HepG2 (cell line): ENCODE results near the gene IL1RAPL1. TPM values are rescaled to one million over a fixed set of nuclear protein-coding genes. Genes with fewer than 3 reads are reported as not detected.

Experiments used
- HNF1A ChIP-seq, 2 experiments: sonication (generic) in 1 of 2; formaldehyde crosslinking in 1 of 2; IDR thresholded peaks; 2 replicates each; pipeline versions ENCODE4 v1.4.0 to v1.6.1; 2016 to 2020; ENCODE audit warnings: borderline replicate concordance in 1 of 2, low read depth in 1 of 2, mild to moderate bottlenecking in 1 of 2, missing genetic modification reagents in 1 of 2
- SALL2 ChIP-seq: sonication (generic); formaldehyde crosslinking; IDR thresholded peaks from 2 replicates; pipeline ENCODE4 v1.8.1; 2023; ENCODE audit warnings: mild to moderate bottlenecking, missing genetic modification reagents, inconsistent platforms
- ZNF33B ChIP-seq: sonication (generic); formaldehyde crosslinking; IDR thresholded peaks from 2 replicates; pipeline ENCODE4 v1.5.1; 2020; ENCODE audit warnings: mild to moderate bottlenecking, missing genetic modification reagents
- ZNF34 ChIP-seq: sonication (generic); formaldehyde crosslinking; IDR thresholded peaks from 2 replicates; pipeline ENCODE4 v1.4.0; 2020; ENCODE audit warnings: mild to moderate bottlenecking, missing genetic modification reagents, borderline replicate concordance
- polyA plus RNA-seq, 8 experiments: library from polyadenylated mRNA; depleted of rRNA in 3 of 8; stranded (reverse) in 7 of 8; unstranded in 1 of 8; fragments of >200 nt; fragmentation: Illumina TruSeq in 4 of 8; extraction: Trizol in 4 of 8; gene quantifications; 2 replicates each; pipeline versions ENCODE4 v1.2.1 to v1.2.3, GENCODE V29; 2011 to 2016; ENCODE audit warnings: low read depth in 4 of 8, missing spikeins in 1 of 8, mixed read lengths in 1 of 8; ENCODE audit not compliant: insufficient read depth in 1 of 8
- total RNA-seq, 5 experiments: library from RNA; depleted of rRNA; stranded (reverse); fragments of >200 nt; fragmentation: Illumina TruSeq; extraction: Trizol; gene quantifications; 2 replicates each; pipeline ENCODE4 v1.2.3, GENCODE V29; 2016; ENCODE audit warnings: low read depth in 1 of 5
- TF ChIP-seq, protein P1 (sequence below): sonication (generic); formaldehyde crosslinking; IDR thresholded peaks from 2 replicates; pipeline ENCODE4 v1.4.0; 2020; ENCODE audit warnings: missing genetic modification reagents, borderline replicate concordance

The IL1RAPL1 gene
- total and polyA plus RNA-seq, 2 of the 13 experiments (the other 11 are each of a cell fraction or from before 2014, with no cell fraction given), result 0.04 TPM; not detected in 1

DNA sequence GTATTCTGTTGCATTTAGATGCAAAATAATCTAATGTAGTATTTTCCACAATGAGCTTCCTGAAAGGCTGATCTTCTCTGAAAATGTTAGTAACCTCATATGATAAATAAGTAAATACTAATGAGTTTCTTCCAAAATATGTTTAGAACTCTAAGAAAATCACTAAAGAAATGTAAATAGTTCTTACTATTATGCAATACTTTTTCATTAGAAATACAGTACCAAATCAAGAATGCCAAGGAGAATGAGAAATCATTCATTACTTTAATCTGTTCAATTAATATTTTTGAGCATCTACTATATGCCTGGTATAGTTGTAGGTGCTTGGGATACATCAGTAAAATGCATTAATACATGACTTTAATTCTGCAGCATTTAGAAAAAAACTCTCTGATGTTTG is 130.6 kb downstream of the IL1RAPL1 start (continued):
- no peak for TF ChIP-seq HNF1A (IDR thresholded peaks at IDR 0.05; ENCODE audit: low read depth)
- no peak for TF ChIP-seq HNF1A (CRISPR knock-in tag; IDR thresholded peaks at IDR 0.05; ENCODE audit: borderline replicate concordance)
- no peak for TF ChIP-seq SALL2
- TF ChIP-seq, protein P1, sequence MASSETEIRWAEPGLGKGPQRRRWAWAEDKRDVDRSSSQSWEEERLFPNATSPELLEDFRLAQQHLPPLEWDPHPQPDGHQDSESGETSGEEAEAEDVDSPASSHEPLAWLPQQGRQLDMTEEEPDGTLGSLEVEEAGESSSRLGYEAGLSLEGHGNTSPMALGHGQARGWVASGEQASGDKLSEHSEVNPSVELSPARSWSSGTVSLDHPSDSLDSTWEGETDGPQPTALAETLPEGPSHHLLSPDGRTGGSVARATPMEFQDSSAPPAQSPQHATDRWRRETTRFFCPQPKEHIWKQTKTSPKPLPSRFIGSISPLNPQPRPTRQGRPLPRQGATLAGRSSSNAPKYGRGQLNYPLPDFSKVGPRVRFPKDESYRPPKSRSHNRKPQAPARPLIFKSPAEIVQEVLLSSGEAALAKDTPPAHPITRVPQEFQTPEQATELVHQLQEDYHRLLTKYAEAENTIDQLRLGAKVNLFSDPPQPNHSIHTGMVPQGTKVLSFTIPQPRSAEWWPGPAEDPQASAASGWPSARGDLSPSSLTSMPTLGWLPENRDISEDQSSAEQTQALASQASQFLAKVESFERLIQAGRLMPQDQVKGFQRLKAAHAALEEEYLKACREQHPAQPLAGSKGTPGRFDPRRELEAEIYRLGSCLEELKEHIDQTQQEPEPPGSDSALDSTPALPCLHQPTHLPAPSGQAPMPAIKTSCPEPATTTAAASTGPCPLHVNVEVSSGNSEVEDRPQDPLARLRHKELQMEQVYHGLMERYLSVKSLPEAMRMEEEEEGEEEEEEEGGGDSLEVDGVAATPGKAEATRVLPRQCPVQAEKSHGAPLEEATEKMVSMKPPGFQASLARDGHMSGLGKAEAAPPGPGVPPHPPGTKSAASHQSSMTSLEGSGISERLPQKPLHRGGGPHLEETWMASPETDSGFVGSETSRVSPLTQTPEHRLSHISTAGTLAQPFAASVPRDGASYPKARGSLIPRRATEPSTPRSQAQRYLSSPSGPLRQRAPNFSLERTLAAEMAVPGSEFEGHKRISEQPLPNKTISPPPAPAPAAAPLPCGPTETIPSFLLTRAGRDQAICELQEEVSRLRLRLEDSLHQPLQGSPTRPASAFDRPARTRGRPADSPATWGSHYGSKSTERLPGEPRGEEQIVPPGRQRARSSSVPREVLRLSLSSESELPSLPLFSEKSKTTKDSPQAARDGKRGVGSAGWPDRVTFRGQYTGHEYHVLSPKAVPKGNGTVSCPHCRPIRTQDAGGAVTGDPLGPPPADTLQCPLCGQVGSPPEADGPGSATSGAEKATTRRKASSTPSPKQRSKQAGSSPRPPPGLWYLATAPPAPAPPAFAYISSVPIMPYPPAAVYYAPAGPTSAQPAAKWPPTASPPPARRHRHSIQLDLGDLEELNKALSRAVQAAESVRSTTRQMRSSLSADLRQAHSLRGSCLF (CRISPR knock-in tag), result no peak
- no peak for TF ChIP-seq ZNF34 (CRISPR knock-in tag)
- TF ChIP-seq ZNF33B (CRISPR knock-in tag), result no peak
